GM18873 (cell line): ENCODE measurements around the gene FER.
"Not testable (repeated sequence)": the region's sequence is repeated elsewhere in the genome, so short reads cannot be mapped to it uniquely, and the experiment has no call there.

Experiments
- ATAC-seq: cut with Tn5 transposase; IDR thresholded peaks from one replicate; pipeline ENCODE4 v1.9.1; 2021; ENCODE audit warnings: mild to moderate bottlenecking, moderate library complexity, moderate number of reproducible peaks; ENCODE audit not compliant: unreplicated experiment, low FRiP score

Gene FER

GRCh38 chr5:108797396-108797795, 49.7 kb downstream of the FER start:
- no peak for ATAC-seq

- ATAC-seq: no peak
Observed at GRCh38 chr5:108797986-108798385, 50.3 kb downstream of the FER start.

GRCh38 chr5:108798513-108799265, 51.0 kb downstream of the FER start:
- no peak for ATAC-seq

- ATAC-seq: no peak
Observed at GRCh38 chr5:108801301-108801700, 53.6 kb downstream of the FER start.

- no peak for ATAC-seq
Observed at GRCh38 chr5:108801776-108802175, 54.1 kb downstream of the FER start.

- ATAC-seq: no peak
Observed at GRCh38 chr5:108810717-108811116, 63.0 kb downstream of the FER start.

- no peak for ATAC-seq
Observed at GRCh38 chr5:108813673-108814072, 66.0 kb downstream of the FER start.

GRCh38 chr5:108814551-108814950, 66.9 kb downstream of the FER start:
- ATAC-seq: no peak

GRCh38 chr5:108818613-108819272, 71.0 kb downstream of the FER start:
- ATAC-seq: peak; percentile 92

GRCh38 chr5:108820983-108821382, 73.3 kb downstream of the FER start:
- ATAC-seq: no peak

- ATAC-seq: no peak
Observed at GRCh38 chr5:108822211-108822947, 74.7 kb downstream of the FER start.

- no peak for ATAC-seq
Observed at GRCh38 chr5:108827131-108827530, 79.4 kb downstream of the FER start.

- ATAC-seq: no peak
Observed at GRCh38 chr5:108830705-108831276, 83.1 kb downstream of the FER start.

- no peak for ATAC-seq
Observed at GRCh38 chr5:108836492-108836891, 88.8 kb downstream of the FER start.

GRCh38 chr5:108842260-108842941, 94.7 kb downstream of the FER start:
- ATAC-seq: not testable (repeated sequence)

GRCh38 chr5:108851129-108851528, 103.4 kb downstream of the FER start:
- not testable (repeated sequence) for ATAC-seq

- ATAC-seq: no peak
Observed at GRCh38 chr5:108857905-108858304, 110.2 kb downstream of the FER start.

- ATAC-seq: peak; percentile 99
Observed at GRCh38 chr5:108858959-108859358, 111.3 kb downstream of the FER start.

- ATAC-seq: no peak
Observed at GRCh38 chr5:108862211-108862610, 114.5 kb downstream of the FER start.

- not testable (repeated sequence) for ATAC-seq
Observed at GRCh38 chr5:108866097-108866496, 118.4 kb downstream of the FER start.
